ENCODE measurements around the gene B3GNT2.

B3GNT2 gene

DNA sequence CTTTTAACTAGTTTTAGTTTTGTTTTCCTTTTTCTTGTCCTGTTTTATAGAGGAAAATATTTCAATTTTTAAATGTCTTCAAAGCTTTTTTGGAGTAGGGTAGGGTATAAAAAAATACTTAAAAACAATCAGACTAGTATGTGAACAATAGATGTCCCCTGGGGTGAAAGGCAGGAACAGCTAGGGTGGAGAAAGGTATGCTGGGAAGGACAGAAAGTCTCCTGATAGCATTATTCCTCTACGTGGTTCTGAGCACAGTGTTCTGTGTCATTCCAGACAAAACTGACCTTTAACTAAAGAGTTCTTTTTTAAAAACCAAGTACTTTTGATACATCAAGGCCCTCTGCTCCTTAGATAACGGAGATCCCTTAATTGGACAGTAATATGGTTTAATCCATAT is 32.1 kb upstream of the B3GNT2 start:
- DNase-seq, result no peak
- no peaks in the 10 kb centered on the region for H3K36me3 ChIP-seq (ENCODE audit: insufficient read depth, low read length)
- H3K27ac ChIP-seq (ENCODE audit: low read length), result no peak overlapping the region
- H3K4me2 ChIP-seq (ENCODE audit: insufficient read depth, low read length), result no peak overlapping the region
- no peaks in the 10 kb centered on the region for H3K4me1 ChIP-seq (ENCODE audit: insufficient read depth, low read length)
- H2AFZ ChIP-seq (ENCODE audit: low read depth, low read length), result no peak overlapping the region
- H4K20me1 ChIP-seq (ENCODE audit: insufficient read depth, low read length), result no peaks in the 10 kb centered on the region
- H3K27me3 ChIP-seq (ENCODE audit: insufficient read depth, low read length, poor library complexity), result no peaks in the 10 kb centered on the region
- no peak overlapping the region for H3K9ac ChIP-seq (ENCODE audit: low read depth, low read length)
- H3K9me3 ChIP-seq (ENCODE audit: insufficient read depth, low read length, severe bottlenecking), result no peaks in the 10 kb centered on the region
- ATAC-seq (ENCODE audit: insufficient read depth, low read depth), result no peak
- H3K4me3 ChIP-seq (ENCODE audit: low read depth in 1 of 2, low read length in 2 of 2), result no peak overlapping the region
- TF ChIP-seq, protein P1, sequence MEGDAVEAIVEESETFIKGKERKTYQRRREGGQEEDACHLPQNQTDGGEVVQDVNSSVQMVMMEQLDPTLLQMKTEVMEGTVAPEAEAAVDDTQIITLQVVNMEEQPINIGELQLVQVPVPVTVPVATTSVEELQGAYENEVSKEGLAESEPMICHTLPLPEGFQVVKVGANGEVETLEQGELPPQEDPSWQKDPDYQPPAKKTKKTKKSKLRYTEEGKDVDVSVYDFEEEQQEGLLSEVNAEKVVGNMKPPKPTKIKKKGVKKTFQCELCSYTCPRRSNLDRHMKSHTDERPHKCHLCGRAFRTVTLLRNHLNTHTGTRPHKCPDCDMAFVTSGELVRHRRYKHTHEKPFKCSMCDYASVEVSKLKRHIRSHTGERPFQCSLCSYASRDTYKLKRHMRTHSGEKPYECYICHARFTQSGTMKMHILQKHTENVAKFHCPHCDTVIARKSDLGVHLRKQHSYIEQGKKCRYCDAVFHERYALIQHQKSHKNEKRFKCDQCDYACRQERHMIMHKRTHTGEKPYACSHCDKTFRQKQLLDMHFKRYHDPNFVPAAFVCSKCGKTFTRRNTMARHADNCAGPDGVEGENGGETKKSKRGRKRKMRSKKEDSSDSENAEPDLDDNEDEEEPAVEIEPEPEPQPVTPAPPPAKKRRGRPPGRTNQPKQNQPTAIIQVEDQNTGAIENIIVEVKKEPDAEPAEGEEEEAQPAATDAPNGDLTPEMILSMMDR (IDR thresholded peaks at IDR 0.05; ENCODE audit: borderline replicate concordance, extremely low read depth, low read length, poor library complexity, severe bottlenecking), result no peak
- no peak for TF ChIP-seq EZH2 (IDR thresholded peaks at IDR 0.05; ENCODE audit: borderline replicate concordance, low read depth, low read length, severe bottlenecking)
- H3K79me2 ChIP-seq (ENCODE audit: insufficient read depth, low read length), result no peaks in the 10 kb centered on the region

- H3K4me1 ChIP-seq (ENCODE audit: insufficient read depth, low read length), result no peaks in the 10 kb centered on the region
- TF ChIP-seq, protein P1 (IDR thresholded peaks at IDR 0.05; ENCODE audit: borderline replicate concordance, extremely low read depth, low read length, poor library complexity, severe bottlenecking), result no peak
- TF ChIP-seq EZH2 (IDR thresholded peaks at IDR 0.05; ENCODE audit: borderline replicate concordance, low read depth, low read length, severe bottlenecking), result no peak
- no peaks in the 10 kb centered on the region for H3K79me2 ChIP-seq (ENCODE audit: insufficient read depth, low read length)
- no peaks in the 10 kb centered on the region for H3K36me3 ChIP-seq (ENCODE audit: insufficient read depth, low read length)
- H2AFZ ChIP-seq (ENCODE audit: low read depth, low read length), result no peak overlapping the region
- no peak for ATAC-seq (ENCODE audit: insufficient read depth, low read depth)
- H3K4me3 ChIP-seq (ENCODE audit: low read depth in 1 of 2, low read length in 2 of 2), result no peak overlapping the region
- no peak overlapping the region for H3K27ac ChIP-seq (ENCODE audit: low read length)
- H3K27me3 ChIP-seq (ENCODE audit: insufficient read depth, low read length, poor library complexity), result no peaks in the 10 kb centered on the region
- no peak for DNase-seq
- H3K4me2 ChIP-seq (ENCODE audit: insufficient read depth, low read length), result no peak overlapping the region
- H3K9ac ChIP-seq (ENCODE audit: low read depth, low read length), result no peak overlapping the region
- no peaks in the 10 kb centered on the region for H4K20me1 ChIP-seq (ENCODE audit: insufficient read depth, low read length)
- no peaks in the 10 kb centered on the region for H3K9me3 ChIP-seq (ENCODE audit: insufficient read depth, low read length, severe bottlenecking)
These were observed 20.2 kb upstream of the B3GNT2 start for GRCh38 chr2:62175728-62176127.

GRCh38 chr2:62176801-62177200 is 19.1 kb upstream of the B3GNT2 start:
- H4K20me1 ChIP-seq (ENCODE audit: insufficient read depth, low read length), result no peaks in the 10 kb centered on the region
- H3K27ac ChIP-seq (ENCODE audit: low read length), result no peak overlapping the region
- DNase-seq (no peak), ATAC-seq (ENCODE audit: insufficient read depth, low read depth) (no peak)
- peaks cover 3% of the 10 kb centered on the region; the same call in 1 of the 2 replicates for H3K4me1 ChIP-seq (ENCODE audit: insufficient read depth, low read length)
- no peaks in the 10 kb centered on the region for H3K79me2 ChIP-seq (ENCODE audit: insufficient read depth, low read length)
- no peaks in the 10 kb centered on the region for H3K27me3 ChIP-seq (ENCODE audit: insufficient read depth, low read length, poor library complexity)
- no peak overlapping the region for H3K9ac ChIP-seq (ENCODE audit: low read depth, low read length)
- no peaks in the 10 kb centered on the region for H3K9me3 ChIP-seq (ENCODE audit: insufficient read depth, low read length, severe bottlenecking)
- no peak for TF ChIP-seq EZH2 (IDR thresholded peaks at IDR 0.05; ENCODE audit: borderline replicate concordance, low read depth, low read length, severe bottlenecking)
- TF ChIP-seq, protein P1 (IDR thresholded peaks at IDR 0.05; ENCODE audit: borderline replicate concordance, extremely low read depth, low read length, poor library complexity, severe bottlenecking), result no peak
- H3K36me3 ChIP-seq (ENCODE audit: insufficient read depth, low read length), result no peaks in the 10 kb centered on the region
- no peak overlapping the region for H2AFZ ChIP-seq (ENCODE audit: low read depth, low read length)
- no peak overlapping the region for H3K4me2 ChIP-seq (ENCODE audit: insufficient read depth, low read length)
- no peak overlapping the region for H3K4me3 ChIP-seq (ENCODE audit: low read depth in 1 of 2, low read length in 2 of 2)

Data from DND-41 (cell line).